Activated naive CD4-positive, alpha-beta T cell treated with anti-CD3 and anti-CD28 coated beads for 36 hours (primary cell): ENCODE measurements around the gene RC3H1. TPM values are rescaled to one million over a fixed set of nuclear protein-coding genes. Genes with fewer than 3 reads are reported as not detected.
"Not testable (repeated sequence)": the region's sequence is repeated elsewhere in the genome, so short reads cannot be mapped to it uniquely, and the experiment has no call there.

ENCODE experiments used
- CTCF ChIA-PET: fragments of 350-600 bp; sonication (Branson Sonifier 250); formaldehyde crosslinking; loops from one replicate; lab custom pipeline; 2021; ENCODE audit warnings: antibody characterized with exemption; lab: Charles Lee
- DNase-seq: peaks from one replicate; pipeline ENCODE4 v3.0.0-alpha.2; 2020
- H3K27ac Mint-ChIP-seq: one replicate; pipeline ENCODE4 v1.8.0; 2021; ENCODE audit warnings: mild to moderate bottlenecking, mixed read lengths
- H3K27me3 Mint-ChIP-seq: one replicate; pipeline ENCODE4 v1.8.0; 2021; ENCODE audit warnings: low read depth, mixed read lengths
- H3K36me3 Mint-ChIP-seq: one replicate; pipeline ENCODE4 v1.8.0; 2021; ENCODE audit warnings: low read depth, mixed read lengths
- H3K4me1 Mint-ChIP-seq: one replicate; pipeline ENCODE4 v1.8.0; 2021; ENCODE audit warnings: low read depth, mixed read lengths
- H3K4me3 Mint-ChIP-seq: one replicate; pipeline ENCODE4 v1.8.0; 2021; ENCODE audit warnings: mild to moderate bottlenecking, moderate library complexity, mixed read lengths
- H3K9me3 Mint-ChIP-seq: one replicate; pipeline ENCODE4 v1.8.0; 2021; ENCODE audit warnings: mixed read lengths
- intact Hi-C: fragments of 100-400 bp; cut with micrococcal nuclease; formaldehyde crosslinking; loops from one replicate; pipeline ENCODE4 v1.15.1; 2023
- total RNA-seq, 2 experiments: library from RNA; stranded (reverse); gene quantifications; one replicate each; pipeline ENCODE4 v1.2.3, GENCODE V29; 2021

The RC3H1 gene
- total RNA-seq, 2 experiments from 2014 or later, result 24.2 to 27.1 TPM

- DNase-seq, H3K4me3 Mint-ChIP-seq, intact Hi-C loops, H3K27ac Mint-ChIP-seq, H3K27me3 Mint-ChIP-seq, H3K9me3 Mint-ChIP-seq, CTCF ChIA-PET, H3K4me1 Mint-ChIP-seq, H3K36me3 Mint-ChIP-seq: not testable (repeated sequence)
These were observed 20.4 kb upstream of the RC3H1 start for GRCh38 chr1:174042509-174042908.

- CTCF ChIA-PET, result no interaction called here
- intact Hi-C loops, result no loop called here
- H3K4me3 Mint-ChIP-seq, result no peak overlapping the region
- H3K4me1 Mint-ChIP-seq, result peaks cover 4% of the 10 kb centered on the region
- H3K27me3 Mint-ChIP-seq, result no peaks in the 10 kb centered on the region
- DNase-seq, result no peak
- no peaks in the 10 kb centered on the region for H3K36me3 Mint-ChIP-seq
- no peaks in the 10 kb centered on the region for H3K9me3 Mint-ChIP-seq
- H3K27ac Mint-ChIP-seq, result no peak overlapping the region
These were observed 19.2 kb upstream of the RC3H1 start for GRCh38 chr1:174041369-174041768.

GRCh38 chr1:174040387-174040786, 18.2 kb upstream of the RC3H1 start:
- no peaks in the 10 kb centered on the region for H3K36me3 Mint-ChIP-seq
- no peaks in the 10 kb centered on the region for H3K9me3 Mint-ChIP-seq
- CTCF ChIA-PET, result no interaction called here
- H3K27ac Mint-ChIP-seq, result no peak overlapping the region
- peak; percentile 14 for DNase-seq
- no peak overlapping the region for H3K4me3 Mint-ChIP-seq
- peaks cover 4% of the 10 kb centered on the region for H3K4me1 Mint-ChIP-seq
- H3K27me3 Mint-ChIP-seq, result peaks cover 2% of the 10 kb centered on the region
- intact Hi-C loops, result no loop called here

- Mint-ChIP-seq H3K27ac (no peak overlapping the region), H3K4me1 (no peaks in the 10 kb centered on the region), H3K9me3 (no peaks in the 10 kb centered on the region), H3K27me3 (peaks cover 2% of the 10 kb centered on the region), H3K36me3 (no peaks in the 10 kb centered on the region), H3K4me3 (no peak overlapping the region)
- intact Hi-C loops, result no loop called here
- DNase-seq, result no peak
- CTCF ChIA-PET, result interaction anchor here (0.7 kb wide), 2 partner anchors 11 to 150 kb away, joined by 3 to 4 read pairs; no protein-coding TSS in a partner anchor
These were observed 16.9 kb upstream of the RC3H1 start for GRCh38 chr1:174039027-174039426.

GRCh38 chr1:174036798-174037197, 14.6 kb upstream of the RC3H1 start:
- Mint-ChIP-seq H3K27me3 (peaks cover 2% of the 10 kb centered on the region), H3K4me3 (no peak overlapping the region), H3K4me1 (no peaks in the 10 kb centered on the region), H3K36me3 (no peaks in the 10 kb centered on the region), H3K27ac (no peak overlapping the region), H3K9me3 (no peaks in the 10 kb centered on the region)
- intact Hi-C loops, result no loop called here
- DNase-seq, result no peak
- CTCF ChIA-PET, result no interaction called here

- DNase-seq, result no peak
- Mint-ChIP-seq H3K27ac (no peak overlapping the region), H3K4me3 (no peak overlapping the region), H3K27me3 (peaks cover 2% of the 10 kb centered on the region), H3K36me3 (no peaks in the 10 kb centered on the region), H3K4me1 (no peaks in the 10 kb centered on the region), H3K9me3 (no peaks in the 10 kb centered on the region)
- CTCF ChIA-PET, result no interaction called here
- intact Hi-C loops, result no loop called here
These were observed 14.0 kb upstream of the RC3H1 start for GRCh38 chr1:174036204-174036603.

GRCh38 chr1:174032671-174033222, 10.6 kb upstream of the RC3H1 start:
- no peaks in the 10 kb centered on the region for H3K36me3 Mint-ChIP-seq
- no peaks in the 10 kb centered on the region for H3K9me3 Mint-ChIP-seq
- peaks cover 2% of the 10 kb centered on the region for H3K27me3 Mint-ChIP-seq
- H3K27ac Mint-ChIP-seq, result no peak overlapping the region
- CTCF ChIA-PET, result interaction anchor here (0.7 kb wide), 1 partner anchor 149 kb away, joined by 3 read pairs; no protein-coding TSS in a partner anchor
- DNase-seq, result no peak
- no peaks in the 10 kb centered on the region for H3K4me1 Mint-ChIP-seq
- intact Hi-C loops, result no loop called here
- no peak overlapping the region for H3K4me3 Mint-ChIP-seq

GRCh38 chr1:174031099-174031498, 8.9 kb upstream of the RC3H1 start:
- H3K27ac Mint-ChIP-seq, result no peak overlapping the region

GRCh38 chr1:174028495-174028894, 6.3 kb upstream of the RC3H1 start:
- Mint-ChIP-seq H3K36me3 (no peaks in the 10 kb centered on the region), H3K4me3 (no peak overlapping the region), H3K9me3 (no peaks in the 10 kb centered on the region), H3K27ac (no peak overlapping the region), H3K4me1 (peaks cover 2% of the 10 kb centered on the region), H3K27me3 (no peaks in the 10 kb centered on the region)
- CTCF ChIA-PET, result interaction anchor here (0.8 kb wide), 2 partner anchors 10 to 598 kb away, joined by 3 read pairs; no protein-coding TSS in a partner anchor
- DNase-seq, result no peak
- intact Hi-C loops, result no loop called here

More at GRCh38 chr1:174031099-174031498, 8.9 kb upstream of the RC3H1 start:
- CTCF ChIA-PET, result no interaction called here
- Mint-ChIP-seq H3K9me3 (no peaks in the 10 kb centered on the region), H3K4me3 (no peak overlapping the region), H3K27me3 (peaks cover 2% of the 10 kb centered on the region), H3K4me1 (no peaks in the 10 kb centered on the region), H3K36me3 (no peaks in the 10 kb centered on the region)
- no peak for DNase-seq
- intact Hi-C loops, result no loop called here

GRCh38 chr1:174023440-174023839, 1.3 kb upstream of the RC3H1 start:
- H3K4me1 Mint-ChIP-seq, result peaks cover 29% of the 10 kb centered on the region
- DNase-seq, result no peak
- peaks cover 2% of the 10 kb centered on the region for H3K36me3 Mint-ChIP-seq
- no peaks in the 10 kb centered on the region for H3K9me3 Mint-ChIP-seq
- H3K27ac Mint-ChIP-seq, result peak overlapping the region; percentile 94
- CTCF ChIA-PET, result no interaction called here
- peak overlapping the region; percentile 93 for H3K4me3 Mint-ChIP-seq
- H3K27me3 Mint-ChIP-seq, result no peaks in the 10 kb centered on the region
- intact Hi-C loops, result loop anchor here (2.0 to 5.0 kb wide), 4 partner anchors 29 to 999 kb away; partner anchors contain the start of genes MRPS14 and PRDX6

- Mint-ChIP-seq H3K4me1 (peaks cover 31% of the 10 kb centered on the region), H3K36me3 (peaks cover 2% of the 10 kb centered on the region), H3K9me3 (no peaks in the 10 kb centered on the region), H3K4me3 (peak overlapping the region; percentile 93), H3K27me3 (no peaks in the 10 kb centered on the region), H3K27ac (peak overlapping the region; percentile 94)
- intact Hi-C loops, result loop anchor here (1.0 to 5.0 kb wide), 13 partner anchors 9 to 1491 kb away; partner anchors contain the start of genes CACYBP, CENPL, DARS2 and KLHL20
- DNase-seq, result no peak
- CTCF ChIA-PET, result interaction anchor here (0.6 kb wide), 1 partner anchor 29 kb away, joined by 3 read pairs; no protein-coding TSS in a partner anchor
These were observed 770 bp upstream of the RC3H1 start for GRCh38 chr1:174022976-174023277.

GRCh38 chr1:174021591-174022079, 522 bp downstream of the RC3H1 start:
- Mint-ChIP-seq H3K4me3 (peak overlapping the region; percentile 93), H3K4me1 (peaks cover 39% of the 10 kb centered on the region), H3K27me3 (no peaks in the 10 kb centered on the region), H3K27ac (peak overlapping the region; percentile 81), H3K9me3 (no peaks in the 10 kb centered on the region), H3K36me3 (peaks cover 2% of the 10 kb centered on the region)
- CTCF ChIA-PET, result no interaction called here
- intact Hi-C loops, result loop anchor here (1.0 to 5.0 kb wide), 13 partner anchors 7 to 1489 kb away; partner anchors contain the start of genes CACYBP, CENPL, DARS2 and KLHL20
- DNase-seq, result peak; percentile 45

- no peak for DNase-seq
- intact Hi-C loops, result no loop called here
- peaks cover 2% of the 10 kb centered on the region for H3K36me3 Mint-ChIP-seq
- no peak overlapping the region for H3K4me3 Mint-ChIP-seq
- H3K27me3 Mint-ChIP-seq, result no peaks in the 10 kb centered on the region
- H3K4me1 Mint-ChIP-seq, result peaks cover 48% of the 10 kb centered on the region
- H3K9me3 Mint-ChIP-seq, result no peaks in the 10 kb centered on the region
- no peak overlapping the region for H3K27ac Mint-ChIP-seq
- CTCF ChIA-PET, result interaction anchor here (1.1 kb wide), 1 partner anchor 10 kb away, joined by 3 read pairs; no protein-coding TSS in a partner anchor
These were observed 3.6 kb downstream of the RC3H1 start for GRCh38 chr1:174018565-174018964.
